Measurements from ENCODE around the gene ADGRL2. TPM values are rescaled to one million over a fixed set of nuclear protein-coding genes. Genes with fewer than 3 reads are reported as not detected.
A peak's percentile ranks its signal among the peaks of the same experiment; 100 is the strongest.

ADGRL2 gene
- total RNA-seq = not detected

DNA sequence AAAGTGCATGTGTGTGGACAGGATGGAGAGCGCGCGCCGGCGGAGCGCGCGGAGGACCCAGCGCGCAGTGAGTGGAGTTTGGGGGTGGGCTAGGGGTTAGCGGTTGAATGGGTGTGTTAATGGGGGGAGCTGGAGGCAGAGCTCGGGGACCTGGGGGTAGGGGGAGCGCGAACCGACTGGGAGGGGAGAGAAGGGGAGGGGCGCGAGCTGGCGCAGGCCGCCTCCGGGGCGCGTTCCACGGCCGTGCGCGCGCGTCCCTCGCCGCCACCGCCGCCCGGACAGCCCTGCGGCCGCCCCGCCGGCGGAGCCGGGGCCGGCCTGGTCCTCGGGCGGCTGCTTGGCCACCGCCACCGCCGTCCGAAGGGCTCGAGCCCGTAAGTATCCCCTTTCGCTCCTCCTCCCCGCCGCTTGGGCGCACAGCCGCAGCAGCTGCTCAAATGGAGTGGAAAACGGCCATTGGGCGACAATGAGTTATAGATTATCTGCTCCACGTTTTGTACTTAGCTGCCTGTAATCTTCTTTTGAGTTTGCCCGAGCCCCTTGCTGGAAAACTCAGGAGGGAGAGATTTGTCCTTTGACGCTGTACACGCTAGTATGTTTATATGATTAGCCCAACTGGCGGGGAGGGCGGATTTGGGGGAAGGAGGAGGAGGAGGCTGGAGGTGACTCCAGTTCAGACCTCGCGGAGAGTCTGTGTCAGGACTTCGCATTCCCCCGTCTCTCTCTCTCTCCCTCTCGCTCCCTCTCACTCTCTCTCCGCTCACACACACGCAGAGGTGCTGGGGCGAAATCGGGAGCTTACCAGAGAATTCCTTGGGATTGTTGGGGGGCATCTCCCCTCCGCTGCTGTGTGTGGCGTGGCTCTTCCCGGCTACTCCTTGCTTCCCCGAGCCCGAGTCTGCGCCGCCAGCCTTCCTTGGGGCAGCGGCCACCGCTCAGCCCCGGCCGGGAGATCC is at the start of gene ADGRL2:
Gene ADGRL2 (plus strand): TSS at position 240 of the 956 bp plus-strand sequence. CDS start 36,051 bp downstream, outside the sequence.
- CTCF ChIA-PET = no interaction called here
- Mint-ChIP-seq H3K4me3 (peak within 1 kb of the TSS; percentile 6), H3K27me3 (peaks cover 46% of the 10 kb centered on the region), H3K4me1 (peaks cover 2% of the 10 kb centered on the region), H3K36me3 (ENCODE audit: low read depth) (no peaks in the 10 kb centered on the region), H3K9me3 (ENCODE audit: low read depth) (no peaks in the 10 kb centered on the region), H3K27ac (no peak within 1 kb of the TSS)
- peak; percentile 23 for DNase-seq
- intact Hi-C loops (cut with DNase I, micrococcal nuclease) = no loop called here
- POLR2A ChIA-PET = no interaction called here
- peak; percentile 47 for ATAC-seq

DNA sequence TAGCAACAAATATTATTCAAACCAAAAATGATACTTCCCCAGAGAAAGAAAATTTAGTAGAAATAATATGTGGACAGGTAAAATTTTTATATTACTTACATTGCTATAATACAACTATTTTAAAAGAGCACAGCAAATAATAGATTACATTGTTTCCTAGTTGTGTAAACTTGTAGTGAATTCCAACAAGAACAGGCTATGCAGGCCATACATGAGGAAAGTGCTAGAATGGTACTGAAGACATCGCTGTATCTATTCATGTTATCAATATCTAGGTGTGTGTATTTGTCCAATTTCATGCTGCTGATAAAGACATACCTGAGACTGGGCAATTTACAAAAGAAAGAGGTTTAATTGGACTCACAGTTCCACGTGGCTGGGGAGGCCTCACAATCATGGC is 47.9 kb upstream of the ADGRL2 start:
- no peaks in the 10 kb centered on the region for H3K27me3 Mint-ChIP-seq
- peaks cover 6% of the 10 kb centered on the region for H3K9me3 Mint-ChIP-seq (ENCODE audit: low read depth)
- no peak overlapping the region for H3K27ac Mint-ChIP-seq
- DNase-seq (no peak), ATAC-seq (no peak)
- H3K4me3 Mint-ChIP-seq = no peak overlapping the region
- H3K36me3 Mint-ChIP-seq (ENCODE audit: low read depth) = no peaks in the 10 kb centered on the region
- POLR2A ChIA-PET = no interaction called here
- no peaks in the 10 kb centered on the region for H3K4me1 Mint-ChIP-seq
- intact Hi-C loops (cut with DNase I, micrococcal nuclease) = no loop called here
- CTCF ChIA-PET = interaction anchor here (0.6 kb wide), 1 partner anchor 14 kb away, joined by 3 read pairs; no protein-coding TSS in a partner anchor

DNA sequence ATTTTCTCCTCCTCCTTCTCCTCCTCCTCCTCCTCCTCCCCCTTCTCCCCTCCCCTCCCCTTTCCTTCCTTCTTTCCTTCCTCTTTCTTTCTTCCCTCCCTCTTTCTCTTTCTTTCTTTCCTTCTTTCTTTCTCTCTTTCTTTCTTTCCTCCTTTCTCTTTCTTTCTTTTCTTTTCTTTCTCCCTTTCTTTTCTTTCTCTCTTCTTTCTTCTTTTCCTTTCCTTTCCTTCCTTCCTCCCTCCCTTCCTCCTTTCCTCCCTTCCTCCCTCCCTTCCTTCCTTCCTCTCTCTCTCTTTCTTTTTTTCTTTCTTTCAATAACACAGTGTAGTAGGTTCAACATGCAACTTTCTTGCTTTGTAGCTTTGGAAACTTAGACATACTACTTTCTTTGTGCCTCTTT is 46.3 kb upstream of the ADGRL2 start:
- Mint-ChIP-seq H3K4me1 (no peaks in the 10 kb centered on the region), H3K36me3 (ENCODE audit: low read depth) (no peaks in the 10 kb centered on the region), H3K27me3 (no peaks in the 10 kb centered on the region), H3K9me3 (ENCODE audit: low read depth) (peaks cover 6% of the 10 kb centered on the region), H3K4me3 (no peak overlapping the region), H3K27ac (no peak overlapping the region)
- intact Hi-C loops (cut with DNase I, micrococcal nuclease) = no loop called here
- POLR2A ChIA-PET = no interaction called here
- DNase-seq = no peak
- no peak for ATAC-seq
- CTCF ChIA-PET = no interaction called here

DNA sequence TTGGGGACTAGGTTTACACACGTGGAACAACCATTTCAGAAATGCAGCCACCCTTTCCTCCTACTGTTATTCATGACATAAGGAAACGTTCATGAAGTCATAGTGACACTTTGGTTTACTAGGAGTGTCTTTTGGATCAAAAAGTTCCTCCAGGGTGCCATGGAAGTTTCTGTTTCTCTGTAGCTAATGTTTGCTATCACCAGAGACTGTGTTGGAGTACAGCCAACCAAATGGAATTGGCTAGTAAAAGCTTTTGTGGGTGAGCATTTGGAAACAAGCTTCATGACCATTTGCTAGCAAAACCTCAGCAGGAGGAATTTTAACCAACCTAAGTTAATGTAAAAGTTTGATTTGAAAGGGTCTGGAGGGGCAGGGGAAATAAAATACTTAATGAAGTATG is 43.9 kb upstream of the ADGRL2 start:
- Mint-ChIP-seq H3K36me3 (ENCODE audit: low read depth) (no peaks in the 10 kb centered on the region), H3K4me3 (no peak overlapping the region), H3K4me1 (no peaks in the 10 kb centered on the region), H3K27me3 (no peaks in the 10 kb centered on the region), H3K9me3 (ENCODE audit: low read depth) (peaks cover 6% of the 10 kb centered on the region), H3K27ac (no peak overlapping the region)
- ATAC-seq = no peak
- intact Hi-C loops (cut with DNase I, micrococcal nuclease) = no loop called here
- ChIA-PET POLR2A (no interaction called here), CTCF (no interaction called here)
- no peak for DNase-seq

DNA sequence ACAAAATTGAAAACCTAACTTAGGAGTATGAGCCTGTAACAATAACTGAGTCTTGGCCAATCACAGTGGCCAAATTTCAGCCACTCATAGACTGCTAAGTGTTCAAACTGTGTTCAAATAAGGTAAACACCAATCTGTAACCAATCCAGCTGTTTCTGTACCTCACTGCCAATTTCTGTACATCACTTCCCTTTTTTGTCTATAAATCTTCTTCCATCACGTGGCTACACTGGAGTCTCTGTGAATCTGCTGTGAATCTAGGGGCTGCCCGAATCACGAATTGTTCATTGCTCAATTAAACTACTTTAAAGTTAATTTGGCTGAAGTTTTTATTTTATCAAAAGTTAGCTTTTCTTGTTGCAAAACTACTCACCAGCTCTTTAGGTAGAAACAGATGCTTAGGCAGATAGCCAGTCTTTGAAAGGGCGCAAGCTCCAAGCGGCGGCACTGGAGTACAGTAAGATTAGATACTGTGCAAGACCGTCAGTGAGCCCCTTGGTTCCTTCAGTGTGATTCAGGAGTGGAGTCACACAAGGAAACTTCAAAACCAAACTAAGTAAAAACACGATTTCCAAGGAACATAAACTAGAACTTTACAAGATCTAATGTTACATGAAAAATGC is 43.2 kb upstream of the ADGRL2 start:
- H3K27ac Mint-ChIP-seq = no peak overlapping the region
- DNase-seq (no peak), ATAC-seq (no peak)
- POLR2A ChIA-PET = no interaction called here
- H3K4me1 Mint-ChIP-seq = no peaks in the 10 kb centered on the region
- peaks cover 6% of the 10 kb centered on the region for H3K9me3 Mint-ChIP-seq (ENCODE audit: low read depth)
- intact Hi-C loops (cut with DNase I, micrococcal nuclease) = no loop called here
- CTCF ChIA-PET = no interaction called here
- no peak overlapping the region for H3K4me3 Mint-ChIP-seq
- no peaks in the 10 kb centered on the region for H3K27me3 Mint-ChIP-seq
- no peaks in the 10 kb centered on the region for H3K36me3 Mint-ChIP-seq (ENCODE audit: low read depth)

DNA sequence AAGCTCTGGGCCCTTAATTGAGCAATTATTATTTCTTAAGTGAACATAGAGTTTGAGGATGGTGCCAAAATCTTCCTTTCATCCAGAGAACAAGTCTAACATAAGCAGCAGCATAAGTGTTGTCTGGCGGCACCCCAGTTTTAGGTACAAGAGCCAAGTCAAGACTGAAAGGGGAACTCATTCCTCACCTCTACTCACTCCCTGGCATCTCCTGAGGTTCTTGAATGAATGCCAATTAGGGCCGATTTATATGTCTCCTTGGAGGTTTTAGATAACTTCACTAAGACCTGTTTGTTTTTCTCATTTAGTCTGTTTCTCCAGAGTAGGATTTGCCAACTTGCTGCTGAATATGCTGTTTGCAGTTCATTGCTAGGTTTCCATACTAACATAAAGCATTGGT is 42.6 kb upstream of the ADGRL2 start:
- no peak for DNase-seq
- no peaks in the 10 kb centered on the region for H3K4me1 Mint-ChIP-seq
- CTCF ChIA-PET = no interaction called here
- H3K4me3 Mint-ChIP-seq = no peak overlapping the region
- no peaks in the 10 kb centered on the region for H3K36me3 Mint-ChIP-seq (ENCODE audit: low read depth)
- no peak for ATAC-seq
- intact Hi-C loops (cut with DNase I, micrococcal nuclease) = no loop called here
- peaks cover 3% of the 10 kb centered on the region for H3K9me3 Mint-ChIP-seq (ENCODE audit: low read depth)
- POLR2A ChIA-PET = no interaction called here
- no peak overlapping the region for H3K27ac Mint-ChIP-seq
- no peaks in the 10 kb centered on the region for H3K27me3 Mint-ChIP-seq

DNA sequence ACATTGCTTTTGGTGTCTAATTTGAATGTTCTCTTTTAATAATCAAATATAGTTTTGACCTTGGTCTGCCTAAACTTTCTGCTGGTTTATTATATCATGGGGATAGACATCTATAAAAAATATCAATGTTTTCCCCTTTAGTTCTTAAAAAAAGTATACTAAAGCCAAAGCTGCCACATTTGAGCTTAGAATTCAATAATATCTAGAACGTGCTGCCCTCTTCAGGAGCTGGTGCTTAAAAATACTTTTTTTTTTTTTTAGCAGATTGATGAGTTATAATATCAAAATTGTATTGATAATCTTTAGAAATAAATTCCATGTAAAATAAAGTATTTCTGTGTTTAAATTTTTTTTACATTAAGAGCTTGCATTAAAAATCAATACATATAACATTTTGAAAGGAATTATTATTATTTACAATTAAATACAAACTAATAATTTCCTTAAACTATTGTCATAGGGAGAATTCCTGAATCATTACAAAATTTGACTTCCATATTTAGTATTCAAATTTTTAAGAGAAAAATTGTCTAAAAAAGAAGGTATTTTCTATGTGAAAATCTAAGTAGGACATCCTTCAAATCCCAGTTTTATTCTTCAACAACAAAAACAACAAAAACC is 40.1 kb upstream of the ADGRL2 start:
- intact Hi-C loops (cut with DNase I, micrococcal nuclease) = no loop called here
- no peak overlapping the region for H3K4me3 Mint-ChIP-seq
- ATAC-seq = no peak
- POLR2A ChIA-PET = no interaction called here
- H3K27ac Mint-ChIP-seq = no peak overlapping the region
- no peaks in the 10 kb centered on the region for H3K36me3 Mint-ChIP-seq (ENCODE audit: low read depth)
- no peaks in the 10 kb centered on the region for H3K27me3 Mint-ChIP-seq
- no peak for DNase-seq
- CTCF ChIA-PET = no interaction called here
- H3K4me1 Mint-ChIP-seq = no peaks in the 10 kb centered on the region
- H3K9me3 Mint-ChIP-seq (ENCODE audit: low read depth) = peaks cover 3% of the 10 kb centered on the region

DNA sequence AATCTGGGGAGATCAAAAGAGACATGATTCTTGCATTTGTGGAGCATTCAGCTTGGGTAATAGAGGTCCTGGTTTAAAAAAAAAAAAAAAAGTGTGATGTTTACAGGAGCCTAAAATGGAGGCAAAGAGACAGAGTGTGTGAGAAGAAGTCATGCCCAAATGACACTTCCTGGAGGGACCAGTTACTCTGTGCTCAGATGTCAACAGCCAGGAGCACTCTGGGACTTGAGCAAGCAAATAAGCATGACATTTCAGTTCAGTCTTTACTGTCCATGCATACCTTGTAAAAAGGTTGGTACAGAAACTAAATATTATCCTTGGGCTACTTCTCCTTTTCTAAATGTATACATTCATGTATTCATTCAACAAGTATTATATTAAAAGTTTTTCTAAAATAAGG is 25.2 kb upstream of the ADGRL2 start:
- ChIA-PET CTCF (interaction anchor here (0.7 kb wide), 1 partner anchor 726 kb away, joined by 3 read pairs; no protein-coding TSS in a partner anchor), POLR2A (no interaction called here)
- intact Hi-C loops (cut with DNase I, micrococcal nuclease) = no loop called here
- Mint-ChIP-seq H3K27me3 (no peaks in the 10 kb centered on the region), H3K36me3 (ENCODE audit: low read depth) (no peaks in the 10 kb centered on the region), H3K27ac (no peak overlapping the region), H3K9me3 (ENCODE audit: low read depth) (no peaks in the 10 kb centered on the region), H3K4me1 (no peaks in the 10 kb centered on the region), H3K4me3 (no peak overlapping the region)
- ATAC-seq (no peak), DNase-seq (no peak)

DNA sequence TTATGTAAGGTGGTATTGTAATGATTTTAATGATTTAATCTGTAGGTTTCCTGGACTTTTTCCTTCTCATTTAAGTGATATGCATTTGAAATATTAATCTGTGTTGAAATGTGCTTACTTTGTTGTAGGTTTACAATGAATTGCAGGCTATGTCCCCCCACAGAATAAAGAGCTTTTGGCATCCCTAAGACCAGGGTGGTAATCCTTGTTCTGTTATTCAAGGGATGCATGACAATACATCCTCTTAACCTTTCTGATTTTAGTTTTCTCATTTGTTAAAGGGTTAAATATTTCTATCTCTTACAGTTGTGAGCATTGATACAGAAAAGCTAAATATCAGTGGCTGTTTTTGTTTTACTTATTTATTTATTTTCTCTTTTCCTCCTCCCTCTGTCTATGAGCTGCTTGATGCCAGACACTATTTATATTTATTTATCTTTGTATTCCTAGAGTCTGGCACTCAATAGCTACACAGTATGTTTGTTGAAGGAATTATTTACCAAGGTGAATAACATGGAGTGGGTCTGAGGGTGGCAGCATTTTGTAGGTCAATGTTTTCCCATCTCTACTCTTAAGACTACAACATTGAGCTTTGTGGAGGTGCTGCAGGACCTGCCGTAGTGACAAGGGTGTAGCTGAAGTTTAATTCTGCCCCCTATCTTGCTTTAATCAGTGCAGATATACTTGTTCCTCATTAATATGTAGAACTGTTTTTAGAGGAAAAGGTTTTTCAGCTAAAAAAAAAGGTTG is 19.9 kb upstream of the ADGRL2 start:
- intact Hi-C loops (cut with DNase I, micrococcal nuclease) = no loop called here
- ChIA-PET CTCF (no interaction called here), POLR2A (no interaction called here)
- no peak for ATAC-seq
- no peak for DNase-seq
- no peaks in the 10 kb centered on the region for H3K36me3 Mint-ChIP-seq (ENCODE audit: low read depth)
- no peak overlapping the region for H3K27ac Mint-ChIP-seq
- H3K4me3 Mint-ChIP-seq = no peak overlapping the region
- no peaks in the 10 kb centered on the region for H3K4me1 Mint-ChIP-seq
- H3K27me3 Mint-ChIP-seq = no peaks in the 10 kb centered on the region
- H3K9me3 Mint-ChIP-seq (ENCODE audit: low read depth) = no peaks in the 10 kb centered on the region

DNA sequence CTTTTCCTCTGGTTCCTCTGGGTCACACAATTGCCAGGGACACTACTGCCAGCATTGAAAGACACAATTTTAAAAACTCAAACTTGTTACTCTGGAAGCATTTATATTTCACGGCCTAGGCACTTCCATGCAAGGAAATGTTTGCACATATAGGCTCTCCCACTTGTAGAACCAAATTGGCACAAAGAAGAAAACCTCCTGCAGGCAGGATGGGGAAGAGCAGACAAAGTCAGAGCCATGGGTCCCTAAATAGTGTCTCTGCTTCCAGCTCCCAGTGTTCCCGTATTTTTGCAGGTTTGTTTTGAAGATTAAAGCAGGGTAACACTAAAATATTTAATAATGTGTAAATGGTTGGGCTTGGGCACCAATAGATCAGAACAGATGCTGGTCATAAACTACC is 19.0 kb upstream of the ADGRL2 start:
- no peaks in the 10 kb centered on the region for H3K36me3 Mint-ChIP-seq (ENCODE audit: low read depth)
- ATAC-seq (no peak), DNase-seq (no peak)
- no peaks in the 10 kb centered on the region for H3K27me3 Mint-ChIP-seq
- H3K9me3 Mint-ChIP-seq (ENCODE audit: low read depth) = no peaks in the 10 kb centered on the region
- no peak overlapping the region for H3K4me3 Mint-ChIP-seq
- ChIA-PET POLR2A (no interaction called here), CTCF (no interaction called here)
- no peak overlapping the region for H3K27ac Mint-ChIP-seq
- intact Hi-C loops (cut with DNase I, micrococcal nuclease) = no loop called here
- H3K4me1 Mint-ChIP-seq = no peaks in the 10 kb centered on the region

DNA sequence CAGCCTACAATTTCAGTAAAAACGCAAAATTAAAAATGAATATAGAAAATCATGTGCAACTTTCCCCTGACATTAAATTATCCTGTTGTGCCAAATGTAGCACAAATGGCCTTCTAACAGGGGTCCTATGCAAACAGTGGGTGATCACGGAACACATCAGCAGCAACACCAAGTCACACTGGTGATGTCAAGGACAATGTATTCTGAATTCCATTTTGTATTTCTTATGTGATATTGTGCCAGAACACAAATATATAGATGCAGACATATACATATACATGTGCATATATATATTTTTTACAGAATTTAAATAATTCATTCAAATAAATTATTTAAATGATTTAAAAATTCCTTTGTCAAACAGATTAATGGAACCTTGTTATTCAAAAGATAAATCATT is 8.6 kb upstream of the ADGRL2 start:
- H3K36me3 Mint-ChIP-seq (ENCODE audit: low read depth) = no peaks in the 10 kb centered on the region
- H3K27me3 Mint-ChIP-seq = no peaks in the 10 kb centered on the region
- no peak for DNase-seq
- H3K4me3 Mint-ChIP-seq = no peak overlapping the region
- H3K4me1 Mint-ChIP-seq = no peaks in the 10 kb centered on the region
- H3K9me3 Mint-ChIP-seq (ENCODE audit: low read depth) = peaks cover 2% of the 10 kb centered on the region
- no peak for ATAC-seq
- CTCF ChIA-PET = no interaction called here
- H3K27ac Mint-ChIP-seq = no peak overlapping the region
- intact Hi-C loops (cut with DNase I, micrococcal nuclease) = no loop called here
- POLR2A ChIA-PET = no interaction called here

All from activated CD4-positive, alpha-beta T cell treated with anti-CD3 and anti-CD28 coated beads for 36 hours (primary cell).